ENCODE results near the gene NUP210L.
A peak's percentile ranks its signal among the peaks of the same experiment; 100 is the strongest.
"Not testable (repeated sequence)": the region's sequence is repeated elsewhere in the genome, so short reads cannot be mapped to it uniquely, and the experiment has no call there.

The NUP210L gene

DNA sequence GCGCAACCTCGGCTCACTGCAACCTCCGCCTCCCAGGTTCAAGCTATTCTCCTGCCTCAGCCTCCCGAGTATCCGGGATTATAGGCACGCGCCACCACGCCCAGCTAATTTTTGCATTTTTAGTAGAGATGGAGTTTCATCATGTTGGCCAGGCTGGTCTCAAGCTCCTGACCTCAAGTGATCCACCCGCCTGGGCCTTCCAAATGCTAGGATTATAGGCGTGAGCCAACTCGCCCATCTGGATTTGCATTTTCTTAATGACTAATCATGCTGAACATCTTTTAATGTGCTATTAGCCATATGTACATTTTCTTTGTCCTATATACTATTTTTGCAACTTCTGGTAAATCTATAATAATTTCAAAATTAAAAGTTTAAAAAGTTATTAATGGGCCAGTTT lies 31.7 kb downstream of the NUP210L start:
- H3K23ac ChIP-seq (ENCODE audit: low read length in 2 of 2); H2AFZ ChIP-seq (ENCODE audit: low read depth, low read length); H4K8ac ChIP-seq (ENCODE audit: low read length); DNase-seq; H3K79me1 ChIP-seq (replicated peaks; ENCODE audit: low read length, poor library complexity, severe bottlenecking); H3K27me3 ChIP-seq (ENCODE audit: control insufficient read depth in 1 of 2, insufficient read depth in 1 of 2, low read length in 2 of 2); H3K9me3 ChIP-seq (ENCODE audit: control insufficient read depth, low read length); H3K14ac ChIP-seq (ENCODE audit: low read length in 2 of 2); H3K9ac ChIP-seq (ENCODE audit: low read length); H3K4me1 ChIP-seq (ENCODE audit: control insufficient read depth, insufficient read depth, low read depth, low read length); H2BK15ac ChIP-seq (ENCODE audit: low read depth, poor library complexity, severe bottlenecking); H3K4me3 ChIP-seq (ENCODE audit: insufficient read depth in 1 of 2, low read depth in 1 of 2, low read length in 2 of 2); H2BK12ac ChIP-seq (ENCODE audit: low read length in 2 of 2); H2AK5ac ChIP-seq (ENCODE audit: low read length, severe bottlenecking); H3K4me2 ChIP-seq (ENCODE audit: low read length, poor library complexity, severe bottlenecking); H3K4ac ChIP-seq (ENCODE audit: low read depth in 1 of 2, low read length in 2 of 2); H3K27ac ChIP-seq (ENCODE audit: low read length, poor library complexity, severe bottlenecking); H4K91ac ChIP-seq (ENCODE audit: low read length); H2BK120ac ChIP-seq (ENCODE audit: low read depth, low read length); H2BK5ac ChIP-seq (ENCODE audit: low read depth, low read length, poor library complexity, severe bottlenecking); H3K18ac ChIP-seq (ENCODE audit: low read depth in 1 of 2, low read length in 2 of 2); H3K36me3 ChIP-seq (ENCODE audit: control insufficient read depth in 1 of 2, insufficient read depth in 2 of 2, low read depth in 1 of 2, low read length in 2 of 2): not testable (repeated sequence)
- WGBS = 93% methylated on average over 9 of the region's 11 CpGs

- Histone ChIP-seq H3K18ac (ENCODE audit: low read depth in 1 of 2, low read length in 2 of 2) (no peak overlapping the region), H3K9me3 (ENCODE audit: control insufficient read depth, low read length) (no peaks in the 10 kb centered on the region), H2BK12ac (ENCODE audit: low read length in 2 of 2) (no peak overlapping the region), H3K23ac (ENCODE audit: low read length in 2 of 2) (no peak overlapping the region), H2AK5ac (ENCODE audit: low read length, severe bottlenecking) (no peak overlapping the region), H2BK5ac (ENCODE audit: low read depth, low read length, poor library complexity, severe bottlenecking) (no peak overlapping the region), H3K27me3 (ENCODE audit: control insufficient read depth in 1 of 2, insufficient read depth in 1 of 2, low read length in 2 of 2) (no peaks in the 10 kb centered on the region), H2BK15ac (ENCODE audit: low read depth, poor library complexity, severe bottlenecking) (no peak overlapping the region), H2AFZ (ENCODE audit: low read depth, low read length) (no peak overlapping the region), H3K4me2 (ENCODE audit: low read length, poor library complexity, severe bottlenecking) (no peak overlapping the region), H3K27ac (ENCODE audit: low read length, poor library complexity, severe bottlenecking) (no peak overlapping the region), H3K14ac (ENCODE audit: low read length in 2 of 2) (no peak overlapping the region), H3K36me3 (ENCODE audit: control insufficient read depth in 1 of 2, insufficient read depth in 2 of 2, low read depth in 1 of 2, low read length in 2 of 2) (no peaks in the 10 kb centered on the region), H3K9ac (ENCODE audit: low read length) (no peak overlapping the region), H4K8ac (ENCODE audit: low read length) (no peak overlapping the region), H2BK120ac (ENCODE audit: low read depth, low read length) (no peak overlapping the region), H3K4ac (ENCODE audit: low read depth in 1 of 2, low read length in 2 of 2) (no peak overlapping the region), H3K4me1 (ENCODE audit: control insufficient read depth, insufficient read depth, low read depth, low read length) (no peaks in the 10 kb centered on the region), H3K4me3 (ENCODE audit: insufficient read depth in 1 of 2, low read depth in 1 of 2, low read length in 2 of 2) (no peak overlapping the region), H3K79me1 (replicated peaks; ENCODE audit: low read length, poor library complexity, severe bottlenecking) (no peaks in the 10 kb centered on the region), H4K91ac (ENCODE audit: low read length) (no peak overlapping the region)
- no peak for DNase-seq
- 86% methylated on average over 4 of the region's 5 CpGs for WGBS
Measured at GRCh38 chr1:154117642-154118041, 37.2 kb downstream of the NUP210L start.

- Histone ChIP-seq H2AFZ (ENCODE audit: low read depth, low read length) (no peak overlapping the region), H3K14ac (ENCODE audit: low read length in 2 of 2) (no peak overlapping the region), H3K4me3 (ENCODE audit: insufficient read depth in 1 of 2, low read depth in 1 of 2, low read length in 2 of 2) (no peak overlapping the region), H3K4ac (ENCODE audit: low read depth in 1 of 2, low read length in 2 of 2) (no peak overlapping the region), H3K27me3 (ENCODE audit: control insufficient read depth in 1 of 2, insufficient read depth in 1 of 2, low read length in 2 of 2) (no peaks in the 10 kb centered on the region), H3K27ac (ENCODE audit: low read length, poor library complexity, severe bottlenecking) (no peak overlapping the region), H3K23ac (ENCODE audit: low read length in 2 of 2) (no peak overlapping the region), H3K4me1 (ENCODE audit: control insufficient read depth, insufficient read depth, low read depth, low read length) (no peaks in the 10 kb centered on the region), H3K9me3 (ENCODE audit: control insufficient read depth, low read length) (no peaks in the 10 kb centered on the region), H3K9ac (ENCODE audit: low read length) (peak overlapping the region; percentile 21), H2BK5ac (ENCODE audit: low read depth, low read length, poor library complexity, severe bottlenecking) (no peak overlapping the region), H2AK5ac (ENCODE audit: low read length, severe bottlenecking) (no peak overlapping the region), H2BK12ac (ENCODE audit: low read length in 2 of 2) (no peak overlapping the region), H3K36me3 (ENCODE audit: control insufficient read depth in 1 of 2, insufficient read depth in 2 of 2, low read depth in 1 of 2, low read length in 2 of 2) (no peaks in the 10 kb centered on the region), H3K4me2 (ENCODE audit: low read length, poor library complexity, severe bottlenecking) (no peak overlapping the region), H4K91ac (ENCODE audit: low read length) (no peak overlapping the region), H3K79me1 (replicated peaks; ENCODE audit: low read length, poor library complexity, severe bottlenecking) (no peaks in the 10 kb centered on the region), H2BK120ac (ENCODE audit: low read depth, low read length) (no peak overlapping the region), H4K8ac (ENCODE audit: low read length) (no peak overlapping the region), H2BK15ac (ENCODE audit: low read depth, poor library complexity, severe bottlenecking) (no peak overlapping the region), H3K18ac (ENCODE audit: low read depth in 1 of 2, low read length in 2 of 2) (no peak overlapping the region)
- peak; percentile 18 for DNase-seq
- WGBS = 75% methylated on average over 1 of the region's 1 CpG
Measured at GRCh38 chr1:154115180-154115579, 39.7 kb downstream of the NUP210L start.

GRCh38 chr1:154104433-154105082 lies 50.3 kb downstream of the NUP210L start:
- H4K91ac ChIP-seq (ENCODE audit: low read length) = no peak overlapping the region

More at GRCh38 chr1:154104433-154105082, 50.3 kb downstream of the NUP210L start:
- H3K23ac ChIP-seq (ENCODE audit: low read length in 2 of 2) = no peak overlapping the region
- H3K4me1 ChIP-seq (ENCODE audit: control insufficient read depth, insufficient read depth, low read depth, low read length) = no peaks in the 10 kb centered on the region
- H3K4ac ChIP-seq (ENCODE audit: low read depth in 1 of 2, low read length in 2 of 2) = no peak overlapping the region
- no peak overlapping the region for H2BK12ac ChIP-seq (ENCODE audit: low read length in 2 of 2)
- no peak overlapping the region for H3K4me2 ChIP-seq (ENCODE audit: low read length, poor library complexity, severe bottlenecking)
- no peak overlapping the region for H3K14ac ChIP-seq (ENCODE audit: low read length in 2 of 2)
- no peak overlapping the region for H3K27ac ChIP-seq (ENCODE audit: low read length, poor library complexity, severe bottlenecking)
- DNase-seq = no peak
- no peak overlapping the region for H4K8ac ChIP-seq (ENCODE audit: low read length)
- H2BK15ac ChIP-seq (ENCODE audit: low read depth, poor library complexity, severe bottlenecking) = no peak overlapping the region
- H2AFZ ChIP-seq (ENCODE audit: low read depth, low read length) = no peak overlapping the region
- 85% methylated on average over 3 of the region's 3 CpGs for WGBS
- H3K27me3 ChIP-seq (ENCODE audit: control insufficient read depth in 1 of 2, insufficient read depth in 1 of 2, low read length in 2 of 2) = no peaks in the 10 kb centered on the region
- H2BK120ac ChIP-seq (ENCODE audit: low read depth, low read length) = no peak overlapping the region
- no peaks in the 10 kb centered on the region for H3K9me3 ChIP-seq (ENCODE audit: control insufficient read depth, low read length)
- H3K36me3 ChIP-seq (ENCODE audit: control insufficient read depth in 1 of 2, insufficient read depth in 2 of 2, low read depth in 1 of 2, low read length in 2 of 2) = no peaks in the 10 kb centered on the region
- no peak overlapping the region for H2AK5ac ChIP-seq (ENCODE audit: low read length, severe bottlenecking)
- no peak overlapping the region for H3K18ac ChIP-seq (ENCODE audit: low read depth in 1 of 2, low read length in 2 of 2)
- H3K4me3 ChIP-seq (ENCODE audit: insufficient read depth in 1 of 2, low read depth in 1 of 2, low read length in 2 of 2) = no peak overlapping the region
- no peak overlapping the region for H2BK5ac ChIP-seq (ENCODE audit: low read depth, low read length, poor library complexity, severe bottlenecking)
- H3K9ac ChIP-seq (ENCODE audit: low read length) = no peak overlapping the region
- no peaks in the 10 kb centered on the region for H3K79me1 ChIP-seq (replicated peaks; ENCODE audit: low read length, poor library complexity, severe bottlenecking)

Measured in mesenchymal stem cell (in vitro differentiated cells and primary cell).